HepG2 (cell line): ENCODE measurements around the gene CHDH. TPM values are rescaled to one million over a fixed set of nuclear protein-coding genes. Genes with fewer than 3 reads are reported as not detected.

Source experiments
- ATAC-seq: fragments of 200-7000 bp; cut with Tn5 transposase; 3 replicates; pipeline ENCODE4 v1.9.1; 2020; ENCODE audit warnings: mild to moderate bottlenecking, moderate library complexity
- BruUV-seq: library from RNA; stranded (reverse); fragments of 400-500 nt; replicated peaks from 2 replicates; lab custom pipeline; 2021; lab: Mats Ljungman, UMichigan
- CTCF ChIA-PET: fragments of 300-600 bp; formaldehyde crosslinking; extraction: SDS; loops from one replicate; lab custom pipeline; 2021; ENCODE audit warnings: low total read pairs, inconsistent platforms, low intra/inter-chr PET ratio; lab: Yijun Ruan, JAX
- POLR2A ChIA-PET: fragments of 350-600 bp; sonication (Branson Sonifier 250); formaldehyde crosslinking; loops from one replicate; lab custom pipeline; 2020; ENCODE audit warnings: antibody characterized with exemption, inconsistent platforms; lab: Yijun Ruan, JAX
- DNase-seq: peaks from one replicate; pipeline ENCODE4 v3.0.0-alpha.2; 2015; ENCODE audit warnings: low spot score
- FAIRE-seq: peaks from 3 replicates; lab custom pipeline; 2011; peaks lifted over from hg19 to GRCh38; lab: Jason Lieb, UNC
- H2AFZ ChIP-seq: one replicate; pipeline ENCODE4 v1.6.1; 2011; ENCODE audit warnings: low read length, inconsistent platforms
- H3K27ac ChIP-seq: fragments of 300-600 bp; 3 replicates; pipeline ENCODE4 v1.8.0; 2011; ENCODE audit warnings: mixed run types, mild to moderate bottlenecking, mixed read lengths, low read length, inconsistent platforms; ENCODE audit not compliant: insufficient read depth; ENCODE audit errors: extremely low read length
- H3K27me3 ChIP-seq, 2 experiments: fragments of 200-600 bp in 1 of 2; 2 replicates in 1 of 2; 3 replicates in 1 of 2; pipeline versions ENCODE4 v1.6.0 to v1.8.0; 2011; ENCODE audit warnings: low read length in 2 of 2, mild to moderate bottlenecking in 2 of 2, moderate library complexity in 2 of 2, inconsistent platforms in 1 of 2; ENCODE audit not compliant: insufficient read depth in 2 of 2, control insufficient read depth in 1 of 2
- H3K36me3 ChIP-seq, 2 experiments: fragments of 200-600 bp in 1 of 2; replicated peaks in 1 of 2; 2 replicates in 1 of 2; 3 replicates in 1 of 2; pipeline versions ENCODE4 v1.5.1 to v1.8.0; 2011; ENCODE audit warnings: low read length in 2 of 2, inconsistent platforms in 1 of 2; ENCODE audit not compliant: insufficient read depth in 2 of 2, control insufficient read depth in 1 of 2
- H3K4me1 ChIP-seq: 2 replicates; pipeline ENCODE4 v1.5.1; 2012; ENCODE audit warnings: low read length, inconsistent platforms; ENCODE audit not compliant: insufficient read depth
- H3K4me2 ChIP-seq: 2 replicates; pipeline ENCODE4 v1.6.0; 2011; ENCODE audit warnings: low read depth, low read length, inconsistent platforms
- H3K4me3 ChIP-seq, 3 experiments: fragments of 200-600 bp in 1 of 3; sonication (generic), shearing (Covaris generic) in 1 of 3; replicated peaks in 1 of 3; 2 replicates each; pipeline ENCODE4 v1.5.1; 2011 to 2016; ENCODE audit warnings: low read length in 3 of 3, inconsistent platforms in 2 of 3, low read depth in 2 of 3, mild to moderate bottlenecking in 2 of 3, control low read depth in 1 of 3, mixed read lengths in 1 of 3; ENCODE audit not compliant: insufficient read depth in 1 of 3
- H3K79me2 ChIP-seq: one replicate; pipeline ENCODE4 v1.6.1; 2011; ENCODE audit warnings: low read length, inconsistent platforms; ENCODE audit not compliant: insufficient read depth
- H3K9ac ChIP-seq: 2 replicates; pipeline ENCODE4 v1.6.0; 2011; ENCODE audit warnings: mild to moderate bottlenecking, low read depth, low read length, inconsistent platforms; ENCODE audit not compliant: insufficient read depth
- H3K9me3 ChIP-seq: 2 replicates; pipeline ENCODE4 v1.5.1; 2012; ENCODE audit warnings: mild to moderate bottlenecking, low read length
- H4K20me1 ChIP-seq: 2 replicates; pipeline ENCODE4 v1.6.0; 2011; ENCODE audit warnings: inconsistent platforms, mild to moderate bottlenecking, low read length, moderate library complexity; ENCODE audit not compliant: insufficient read depth
- WGBS: methylation state at CpG from one replicate; pipeline ENCODE4 v1.1.6; 2017; ENCODE audit warnings: low lambda C conversion rate; 5-methylcytosine and 5-hydroxymethylcytosine counted together
- in situ Hi-C: cut with HindIII; loops from 2 replicates; pipeline ENCODE4 v1.10.0; 2017; ENCODE audit warnings: low pct_unique_long_range_greater_than_20kb; ENCODE audit not compliant: extremely low pct_ligation_motif_present
- intact Hi-C: fragments of 100-400 bp; cut with micrococcal nuclease; formaldehyde crosslinking; loops from one replicate; pipeline ENCODE4 v1.10.0; 2022; ENCODE audit not compliant: unreplicated experiment
- polyA plus RNA-seq, 8 experiments: library from polyadenylated mRNA; depleted of rRNA in 3 of 8; stranded (reverse) in 7 of 8; unstranded in 1 of 8; fragments of >200 nt; fragmentation: Illumina TruSeq in 4 of 8; extraction: Trizol in 4 of 8; gene quantifications; 2 replicates each; pipeline versions ENCODE4 v1.2.1 to v1.2.3, GENCODE V29; 2011 to 2016; ENCODE audit warnings: low read depth in 4 of 8, missing spikeins in 1 of 8, mixed read lengths in 1 of 8; ENCODE audit not compliant: insufficient read depth in 1 of 8
- total RNA-seq, 5 experiments: library from RNA; depleted of rRNA; stranded (reverse); fragments of >200 nt; fragmentation: Illumina TruSeq; extraction: Trizol; gene quantifications; 2 replicates each; pipeline ENCODE4 v1.2.3, GENCODE V29; 2016; ENCODE audit warnings: low read depth in 1 of 5
- TF ChIP-seq, protein P1 (sequence below): sonication (generic); formaldehyde crosslinking; IDR thresholded peaks from 2 replicates; pipeline ENCODE4; 2020; ENCODE audit warnings: missing genetic modification reagents, mild to moderate bottlenecking, borderline replicate concordance
- TF ChIP-seq, protein P2 (sequence below): sonication (generic); formaldehyde crosslinking; IDR thresholded peaks from 2 replicates; pipeline ENCODE4 v1.4.0; 2020; ENCODE audit warnings: missing genetic modification reagents, borderline replicate concordance
- TF ChIP-seq, protein P3 (sequence below): sonication (generic); formaldehyde crosslinking; IDR thresholded peaks from 2 replicates; pipeline ENCODE4 v1.5.0; 2020; ENCODE audit warnings: mild to moderate bottlenecking, missing genetic modification reagents

CHDH gene
- total and polyA plus RNA-seq, 2 of the 13 experiments (the other 11 are each of a cell fraction or from before 2014, with no cell fraction given): 28.1 to 48.9 TPM

- TF ChIP-seq, protein P1, sequence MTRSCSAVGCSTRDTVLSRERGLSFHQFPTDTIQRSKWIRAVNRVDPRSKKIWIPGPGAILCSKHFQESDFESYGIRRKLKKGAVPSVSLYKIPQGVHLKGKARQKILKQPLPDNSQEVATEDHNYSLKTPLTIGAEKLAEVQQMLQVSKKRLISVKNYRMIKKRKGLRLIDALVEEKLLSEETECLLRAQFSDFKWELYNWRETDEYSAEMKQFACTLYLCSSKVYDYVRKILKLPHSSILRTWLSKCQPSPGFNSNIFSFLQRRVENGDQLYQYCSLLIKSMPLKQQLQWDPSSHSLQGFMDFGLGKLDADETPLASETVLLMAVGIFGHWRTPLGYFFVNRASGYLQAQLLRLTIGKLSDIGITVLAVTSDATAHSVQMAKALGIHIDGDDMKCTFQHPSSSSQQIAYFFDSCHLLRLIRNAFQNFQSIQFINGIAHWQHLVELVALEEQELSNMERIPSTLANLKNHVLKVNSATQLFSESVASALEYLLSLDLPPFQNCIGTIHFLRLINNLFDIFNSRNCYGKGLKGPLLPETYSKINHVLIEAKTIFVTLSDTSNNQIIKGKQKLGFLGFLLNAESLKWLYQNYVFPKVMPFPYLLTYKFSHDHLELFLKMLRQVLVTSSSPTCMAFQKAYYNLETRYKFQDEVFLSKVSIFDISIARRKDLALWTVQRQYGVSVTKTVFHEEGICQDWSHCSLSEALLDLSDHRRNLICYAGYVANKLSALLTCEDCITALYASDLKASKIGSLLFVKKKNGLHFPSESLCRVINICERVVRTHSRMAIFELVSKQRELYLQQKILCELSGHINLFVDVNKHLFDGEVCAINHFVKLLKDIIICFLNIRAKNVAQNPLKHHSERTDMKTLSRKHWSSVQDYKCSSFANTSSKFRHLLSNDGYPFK (CRISPR knock-in tag): no peak
- TF ChIP-seq, all 625 proteins: peak for 0
These were observed 21.4 kb downstream of the CHDH start (continued) for GRCh38 chr3:53824795-53825194.

- no peak for DNase-seq
- WGBS: 92% methylated on average over 10 of the region's 10 CpGs
- Histone ChIP-seq H3K79me2 (peaks cover 52% of the 10 kb centered on the region), H3K9ac (no peak overlapping the region), H2AFZ (no peak overlapping the region), H3K27me3 (no peaks in the 10 kb centered on the region), H3K4me1 (peaks cover 77% of the 10 kb centered on the region), H3K27ac (no peak overlapping the region), H4K20me1 (peaks cover 56% of the 10 kb centered on the region)
- intact Hi-C loops: no loop called here
- ChIA-PET POLR2A (interaction anchor here (1.4 to 1.7 kb wide), 2 partner anchors 17 to 21 kb away, joined by 3 to 5 read pairs; no protein-coding TSS in a partner anchor), CTCF (no interaction called here)
- ATAC-seq: peak; percentile 7; the same call in 2 of the 3 replicates
- no peak for FAIRE-seq
- BruUV-seq: no TSS peak
- TF ChIP-seq, protein P2, sequence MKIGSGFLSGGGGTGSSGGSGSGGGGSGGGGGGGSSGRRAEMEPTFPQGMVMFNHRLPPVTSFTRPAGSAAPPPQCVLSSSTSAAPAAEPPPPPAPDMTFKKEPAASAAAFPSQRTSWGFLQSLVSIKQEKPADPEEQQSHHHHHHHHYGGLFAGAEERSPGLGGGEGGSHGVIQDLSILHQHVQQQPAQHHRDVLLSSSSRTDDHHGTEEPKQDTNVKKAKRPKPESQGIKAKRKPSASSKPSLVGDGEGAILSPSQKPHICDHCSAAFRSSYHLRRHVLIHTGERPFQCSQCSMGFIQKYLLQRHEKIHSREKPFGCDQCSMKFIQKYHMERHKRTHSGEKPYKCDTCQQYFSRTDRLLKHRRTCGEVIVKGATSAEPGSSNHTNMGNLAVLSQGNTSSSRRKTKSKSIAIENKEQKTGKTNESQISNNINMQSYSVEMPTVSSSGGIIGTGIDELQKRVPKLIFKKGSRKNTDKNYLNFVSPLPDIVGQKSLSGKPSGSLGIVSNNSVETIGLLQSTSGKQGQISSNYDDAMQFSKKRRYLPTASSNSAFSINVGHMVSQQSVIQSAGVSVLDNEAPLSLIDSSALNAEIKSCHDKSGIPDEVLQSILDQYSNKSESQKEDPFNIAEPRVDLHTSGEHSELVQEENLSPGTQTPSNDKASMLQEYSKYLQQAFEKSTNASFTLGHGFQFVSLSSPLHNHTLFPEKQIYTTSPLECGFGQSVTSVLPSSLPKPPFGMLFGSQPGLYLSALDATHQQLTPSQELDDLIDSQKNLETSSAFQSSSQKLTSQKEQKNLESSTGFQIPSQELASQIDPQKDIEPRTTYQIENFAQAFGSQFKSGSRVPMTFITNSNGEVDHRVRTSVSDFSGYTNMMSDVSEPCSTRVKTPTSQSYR (CRISPR knock-in tag): peak; percentile 38; the same call in 1 of the 2 replicates
- TF ChIP-seq, protein P3, sequence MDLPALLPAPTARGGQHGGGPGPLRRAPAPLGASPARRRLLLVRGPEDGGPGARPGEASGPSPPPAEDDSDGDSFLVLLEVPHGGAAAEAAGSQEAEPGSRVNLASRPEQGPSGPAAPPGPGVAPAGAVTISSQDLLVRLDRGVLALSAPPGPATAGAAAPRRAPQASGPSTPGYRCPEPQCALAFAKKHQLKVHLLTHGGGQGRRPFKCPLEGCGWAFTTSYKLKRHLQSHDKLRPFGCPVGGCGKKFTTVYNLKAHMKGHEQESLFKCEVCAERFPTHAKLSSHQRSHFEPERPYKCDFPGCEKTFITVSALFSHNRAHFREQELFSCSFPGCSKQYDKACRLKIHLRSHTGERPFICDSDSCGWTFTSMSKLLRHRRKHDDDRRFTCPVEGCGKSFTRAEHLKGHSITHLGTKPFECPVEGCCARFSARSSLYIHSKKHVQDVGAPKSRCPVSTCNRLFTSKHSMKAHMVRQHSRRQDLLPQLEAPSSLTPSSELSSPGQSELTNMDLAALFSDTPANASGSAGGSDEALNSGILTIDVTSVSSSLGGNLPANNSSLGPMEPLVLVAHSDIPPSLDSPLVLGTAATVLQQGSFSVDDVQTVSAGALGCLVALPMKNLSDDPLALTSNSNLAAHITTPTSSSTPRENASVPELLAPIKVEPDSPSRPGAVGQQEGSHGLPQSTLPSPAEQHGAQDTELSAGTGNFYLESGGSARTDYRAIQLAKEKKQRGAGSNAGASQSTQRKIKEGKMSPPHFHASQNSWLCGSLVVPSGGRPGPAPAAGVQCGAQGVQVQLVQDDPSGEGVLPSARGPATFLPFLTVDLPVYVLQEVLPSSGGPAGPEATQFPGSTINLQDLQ (CRISPR knock-in tag): no peak
- TF ChIP-seq, all 625 proteins: peak for 1
- in situ Hi-C loops: no loop called here
- Histone ChIP-seq H3K36me3 (peaks cover 44 to 98% of the 10 kb centered on the region in 2 experiments), H3K4me2 (no peak overlapping the region), H3K4me3 (no peak overlapping the region), H3K9me3 (no peaks in the 10 kb centered on the region)
These were observed 22.1 kb downstream of the CHDH start for GRCh38 chr3:53823956-53824657.
